ENCODE measurements around the gene CD163L1.

GRCh38 chr12:7472060-7472459 lies 28.1 kb upstream of the CD163L1 start:
- TF ChIP-seq CTCF (IDR thresholded peaks at IDR 0.05) = no peak
- no peak for TF ChIP-seq POLR2A (IDR thresholded peaks at IDR 0.05)

All from Peyer's patch (tissue), 4 donors.